GM19238 (cell line): ENCODE results near the gene PAX5.

Experiments
- DNase-seq: peaks from one replicate; pipeline ENCODE4 v3.0.0; 2011; ENCODE audit warnings: low spot score; ENCODE audit not compliant: insufficient read length

PAX5 gene

DNA sequence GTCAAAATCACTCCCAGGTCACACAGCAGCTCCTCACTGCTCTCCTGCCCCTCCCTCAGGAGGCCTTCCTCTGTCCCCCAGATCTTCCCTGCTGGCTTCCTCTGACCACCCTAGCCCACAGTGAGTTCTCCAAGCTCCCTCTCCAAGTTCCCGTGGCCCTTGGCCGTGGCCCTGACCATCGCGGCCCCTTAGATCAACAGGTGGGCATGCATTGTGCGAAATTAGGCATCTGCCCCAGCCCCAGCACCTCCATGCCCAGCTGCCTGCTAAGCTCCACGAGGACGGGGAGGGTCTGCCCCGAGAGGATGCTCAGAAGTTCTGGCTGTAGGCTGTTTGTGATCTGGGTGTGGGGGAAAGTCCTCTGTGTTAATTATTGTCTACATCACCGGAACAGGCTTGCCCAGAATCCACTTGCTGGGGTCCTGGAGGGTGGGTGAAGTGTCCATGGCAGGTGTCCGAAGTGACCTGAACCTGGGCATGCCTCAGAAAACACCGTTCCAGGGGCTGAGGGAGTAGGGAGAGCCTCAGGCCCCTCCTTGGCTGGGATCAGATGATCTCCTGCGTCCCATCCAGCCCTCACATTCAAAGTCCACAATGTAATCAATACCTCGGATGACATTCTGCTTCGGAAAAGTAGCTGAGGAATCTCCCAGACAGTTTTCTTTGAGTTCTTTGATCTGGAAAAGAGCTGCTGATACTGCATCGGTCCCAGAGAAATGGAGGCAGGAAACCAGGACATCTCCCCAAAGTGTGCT, 194.8 kb downstream of the PAX5 start:
- no peak for DNase-seq

DNA sequence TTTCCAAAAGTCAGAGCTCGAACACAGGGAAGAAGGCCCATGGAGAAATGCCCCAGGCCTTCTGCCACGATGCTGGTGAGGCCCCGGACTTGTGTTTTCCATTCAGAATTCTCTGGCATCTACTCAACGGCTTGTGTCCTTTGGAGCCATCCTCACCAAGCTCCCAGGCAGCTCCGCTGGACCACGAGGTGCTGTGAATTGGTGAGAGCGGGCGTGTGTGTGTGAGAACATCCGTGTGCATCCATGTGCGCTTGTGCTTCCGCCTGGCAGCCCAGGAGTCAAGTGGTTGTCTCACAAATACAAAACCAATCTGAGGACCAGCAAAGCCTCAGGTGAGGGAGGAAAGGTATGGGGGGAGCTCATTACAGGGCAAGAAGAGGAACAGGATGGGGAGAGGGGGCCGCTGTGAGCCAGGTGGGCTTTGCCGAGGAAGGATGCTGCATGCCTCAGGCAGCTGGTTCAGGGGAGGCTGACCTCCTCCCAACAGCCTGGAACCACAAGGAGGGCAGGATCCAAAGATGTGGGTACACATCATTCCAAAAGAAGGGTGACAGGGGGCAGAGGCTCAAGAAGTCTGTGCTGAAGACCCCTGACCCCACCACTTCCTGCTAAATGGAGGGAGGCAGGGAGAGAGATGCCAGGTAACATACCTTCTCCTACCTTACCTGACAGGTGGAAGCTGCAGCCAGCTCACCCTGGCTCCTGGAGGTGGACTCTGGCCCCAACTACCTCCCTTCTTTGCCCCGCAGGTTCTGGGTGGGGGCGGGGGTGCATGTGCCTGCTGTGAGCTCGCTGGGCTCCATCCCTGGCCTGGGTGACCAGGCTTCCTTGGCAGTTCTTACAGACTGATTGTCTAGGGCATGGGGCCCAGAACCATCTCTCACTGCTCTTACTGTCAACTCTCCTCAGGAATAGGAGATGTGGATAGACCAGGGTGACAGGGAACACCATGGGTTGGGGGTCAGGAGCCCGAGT, 196.3 kb downstream of the PAX5 start:
- no peak for DNase-seq

DNA sequence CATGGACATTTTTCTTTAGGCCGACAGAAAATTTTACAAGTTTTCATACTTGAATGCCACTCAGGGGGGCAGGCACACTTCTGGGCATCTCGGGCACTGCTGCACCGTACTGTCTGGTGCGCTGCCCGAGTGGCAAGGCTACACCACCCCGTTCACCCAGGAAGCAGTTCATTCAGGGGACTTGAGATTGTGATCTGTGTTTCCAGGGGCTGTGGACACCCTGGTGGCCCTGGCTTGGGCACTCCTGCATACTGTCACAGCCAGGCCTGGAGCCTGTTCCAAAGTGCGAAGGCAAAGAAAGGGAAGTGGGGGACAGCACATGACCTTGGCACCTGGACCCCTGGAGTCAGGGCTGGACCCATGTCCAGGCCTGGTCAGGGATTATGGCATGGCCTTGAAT, 197.6 kb downstream of the PAX5 start:
- DNase-seq: no peak

- no peak for DNase-seq
These were observed 198.6 kb downstream of the PAX5 start for GRCh38 chr9:36835271-36835996.

DNA sequence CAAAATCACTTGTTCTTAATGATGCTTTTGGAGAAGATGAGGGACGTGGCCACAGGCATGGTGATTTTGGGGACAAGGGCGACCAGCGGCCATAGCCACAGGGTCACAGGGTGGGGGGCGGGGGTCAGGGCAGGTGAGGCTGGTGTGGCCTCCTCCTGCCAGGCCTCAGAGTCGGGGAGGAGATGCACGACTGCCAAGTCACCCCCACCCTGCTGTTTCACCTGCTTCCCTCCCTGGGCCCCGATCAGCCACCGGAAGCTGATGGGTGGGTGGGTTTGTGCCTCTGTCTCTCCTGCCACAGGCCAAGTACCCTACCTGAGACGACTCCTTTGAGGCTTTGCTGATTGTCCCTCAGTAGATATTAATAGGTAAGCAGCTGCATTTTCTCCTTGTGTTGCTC, 199.3 kb downstream of the PAX5 start:
- no peak for DNase-seq

DNA sequence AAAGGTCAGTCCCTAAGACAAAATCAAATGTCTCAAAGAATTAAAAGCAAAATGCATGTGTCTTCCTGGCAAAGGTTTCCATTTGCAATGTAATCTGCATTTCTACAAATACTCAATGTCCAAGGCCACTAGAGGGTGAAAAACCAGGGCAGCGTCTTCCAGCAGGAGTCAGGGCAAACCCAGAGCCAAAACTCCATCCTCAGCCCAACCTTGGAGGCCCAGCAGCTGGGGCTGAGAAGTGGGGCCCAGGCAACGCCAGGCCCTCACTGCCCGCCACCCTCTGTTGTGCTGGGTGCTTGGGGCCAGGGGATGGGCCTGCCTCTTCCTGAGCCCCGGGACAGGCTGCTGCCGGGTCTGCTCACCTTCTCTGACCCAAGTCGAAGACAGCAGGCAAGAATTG, 200.1 kb downstream of the PAX5 start:
- no peak for DNase-seq

GRCh38 chr9:36832164-36832795, 201.8 kb downstream of the PAX5 start:
- DNase-seq: no peak

- no peak for DNase-seq
These were observed 202.5 kb downstream of the PAX5 start for GRCh38 chr9:36831381-36832161.

DNA sequence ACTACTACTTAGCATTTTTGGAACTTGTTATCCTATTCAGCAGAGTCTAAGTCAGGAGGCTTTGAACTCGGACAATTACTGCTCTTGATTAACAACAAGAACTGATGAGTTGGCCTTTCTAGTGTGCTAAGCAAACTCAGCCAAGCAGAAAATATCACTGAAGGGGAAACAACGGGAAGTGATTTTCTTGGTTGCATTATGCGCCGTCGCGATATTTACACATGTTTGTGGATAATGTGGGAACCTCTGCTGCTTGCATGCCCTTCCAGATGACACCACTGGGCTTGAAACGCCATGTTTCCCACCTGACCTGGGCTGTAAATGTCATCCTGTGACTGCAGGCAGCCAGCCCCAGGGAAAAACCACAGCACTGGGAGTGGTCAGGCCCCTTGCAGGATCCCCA, 205.5 kb downstream of the PAX5 start:
- no peak for DNase-seq

- no peak for DNase-seq
These were observed 206.5 kb downstream of the PAX5 start for GRCh38 chr9:36827593-36827992.

GRCh38 chr9:36826581-36826980, 207.5 kb downstream of the PAX5 start:
- no peak for DNase-seq

- no peak for DNase-seq
These were observed 208.9 kb downstream of the PAX5 start for GRCh38 chr9:36825179-36825578.

DNA sequence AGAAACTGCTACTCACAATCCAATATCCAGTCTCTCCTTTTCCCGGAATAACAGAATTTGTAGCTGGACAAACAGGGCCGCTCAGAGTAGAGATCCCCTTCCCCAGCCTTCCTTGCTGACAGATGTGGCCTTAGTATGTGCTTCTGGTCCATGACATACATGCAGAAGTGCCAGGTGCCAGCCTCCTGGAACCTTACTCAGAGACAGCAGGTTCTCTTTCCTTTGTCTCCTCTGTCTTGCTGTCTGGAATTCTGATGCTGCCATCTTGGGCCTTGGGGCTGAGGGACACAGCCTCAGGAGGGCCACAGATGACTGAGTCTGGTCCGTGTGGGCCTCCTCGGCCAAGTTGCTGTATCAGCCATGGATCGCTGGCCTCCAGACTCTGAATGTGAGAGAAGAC, 210.1 kb downstream of the PAX5 start:
- no peak for DNase-seq

DNA sequence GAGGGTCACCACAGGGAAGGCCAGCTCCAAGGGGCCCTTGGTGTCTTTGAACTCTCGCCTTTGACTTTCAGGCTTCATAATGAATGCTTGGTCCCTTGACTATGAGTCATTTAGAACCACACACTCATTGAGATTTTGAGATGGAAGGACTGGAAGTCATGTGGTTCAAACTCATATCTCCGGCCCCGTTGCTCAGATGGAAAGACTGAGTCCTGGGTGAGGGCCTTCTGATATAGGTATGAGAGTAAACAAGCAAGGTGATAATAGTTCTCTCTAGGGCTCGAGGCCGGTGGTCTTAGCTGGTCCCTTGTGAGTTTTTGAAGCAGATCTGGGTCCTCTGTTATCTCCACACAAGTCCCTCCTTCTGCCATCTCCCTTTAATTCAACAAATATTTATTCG, 210.6 kb downstream of the PAX5 start:
- DNase-seq: no peak

- no peak for DNase-seq
These were observed 211.9 kb downstream of the PAX5 start for GRCh38 chr9:36822201-36822600.

DNA sequence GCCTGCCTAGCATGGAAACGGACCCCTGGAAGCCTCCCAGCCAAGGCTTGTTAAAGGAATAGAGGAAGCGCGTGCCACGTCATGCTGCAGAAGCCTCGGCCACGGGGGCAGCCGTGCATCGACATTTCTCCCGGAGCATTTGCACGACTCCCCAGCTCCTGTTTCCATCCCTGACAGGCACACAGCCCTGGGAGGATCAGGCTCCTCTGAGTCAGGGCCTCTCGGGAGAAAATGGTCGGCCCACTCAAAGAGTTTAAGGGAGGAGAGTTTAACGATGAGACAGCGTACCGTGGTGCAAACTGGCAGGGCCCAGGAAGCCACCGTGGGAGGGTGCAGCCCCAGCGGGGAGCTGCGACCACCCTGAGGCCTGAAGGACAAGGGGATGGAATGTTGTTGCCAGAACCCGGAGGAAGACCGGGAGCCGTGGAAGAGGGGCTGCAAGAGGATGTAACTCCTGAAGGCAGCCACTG, 213.6 kb downstream of the PAX5 start:
- DNase-seq: no peak

DNA sequence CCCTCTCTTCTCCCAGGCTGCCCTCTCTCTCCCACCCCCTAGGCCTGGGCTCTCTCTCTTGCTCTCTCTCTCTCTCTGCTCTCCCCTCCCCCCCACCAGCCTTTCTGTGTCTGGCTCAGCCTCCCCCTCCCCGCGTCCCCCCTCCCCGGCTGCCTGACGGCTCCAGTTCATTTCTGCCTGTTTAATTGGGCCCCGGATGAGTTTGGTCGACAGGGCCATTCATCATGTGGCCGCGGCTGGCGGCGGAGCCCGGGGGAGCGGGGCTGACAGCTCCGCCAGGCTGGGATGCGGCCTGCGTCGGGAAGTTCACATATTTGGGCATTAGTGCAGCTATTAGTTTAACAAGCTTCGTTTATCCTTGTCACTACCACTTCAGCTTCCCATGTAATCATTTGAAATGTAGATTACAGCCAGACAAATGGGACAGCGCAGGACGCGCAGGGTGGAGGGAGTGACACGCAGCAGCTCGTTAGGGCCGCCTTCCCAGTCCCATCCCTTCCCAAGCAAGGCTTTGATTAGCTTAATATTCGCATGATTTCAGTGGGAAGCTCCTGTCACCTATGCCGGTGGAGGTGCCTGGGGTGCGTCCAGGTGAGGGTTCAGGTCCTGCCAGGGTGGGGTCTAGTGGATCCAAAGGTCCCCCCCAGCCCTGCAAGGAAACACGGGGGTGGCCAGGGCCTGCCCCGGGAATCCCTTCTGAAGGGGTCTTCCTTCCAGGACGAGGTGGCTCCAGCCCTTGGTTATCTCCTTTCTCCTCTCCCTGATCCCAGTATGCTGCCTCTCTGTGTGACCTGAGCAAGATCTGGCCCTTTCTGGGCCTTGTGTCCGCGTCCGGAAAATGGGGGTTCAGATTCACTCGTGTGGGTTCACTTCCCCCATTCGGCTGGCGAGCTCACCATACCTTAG, 214.8 kb downstream of the PAX5 start:
- no peak for DNase-seq

GRCh38 chr9:36818242-36818938, 215.7 kb downstream of the PAX5 start:
- DNase-seq: no peak
